NCI-H146 treated with DMSO at 0.1 percent for 48 hours (cell line): Measurements from ENCODE around the gene CALCOCO1.
"Not testable (repeated sequence)": the region's sequence is repeated elsewhere in the genome, so short reads cannot be mapped to it uniquely, and the experiment has no call there.

Experiments
- DNase-seq: peaks from one replicate; lab custom pipeline; 2025; ENCODE audit not compliant: unreplicated experiment; lab: John Stamatoyannopoulos, UW

CALCOCO1 gene, protein sequence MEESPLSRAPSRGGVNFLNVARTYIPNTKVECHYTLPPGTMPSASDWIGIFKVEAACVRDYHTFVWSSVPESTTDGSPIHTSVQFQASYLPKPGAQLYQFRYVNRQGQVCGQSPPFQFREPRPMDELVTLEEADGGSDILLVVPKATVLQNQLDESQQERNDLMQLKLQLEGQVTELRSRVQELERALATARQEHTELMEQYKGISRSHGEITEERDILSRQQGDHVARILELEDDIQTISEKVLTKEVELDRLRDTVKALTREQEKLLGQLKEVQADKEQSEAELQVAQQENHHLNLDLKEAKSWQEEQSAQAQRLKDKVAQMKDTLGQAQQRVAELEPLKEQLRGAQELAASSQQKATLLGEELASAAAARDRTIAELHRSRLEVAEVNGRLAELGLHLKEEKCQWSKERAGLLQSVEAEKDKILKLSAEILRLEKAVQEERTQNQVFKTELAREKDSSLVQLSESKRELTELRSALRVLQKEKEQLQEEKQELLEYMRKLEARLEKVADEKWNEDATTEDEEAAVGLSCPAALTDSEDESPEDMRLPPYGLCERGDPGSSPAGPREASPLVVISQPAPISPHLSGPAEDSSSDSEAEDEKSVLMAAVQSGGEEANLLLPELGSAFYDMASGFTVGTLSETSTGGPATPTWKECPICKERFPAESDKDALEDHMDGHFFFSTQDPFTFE

DNA sequence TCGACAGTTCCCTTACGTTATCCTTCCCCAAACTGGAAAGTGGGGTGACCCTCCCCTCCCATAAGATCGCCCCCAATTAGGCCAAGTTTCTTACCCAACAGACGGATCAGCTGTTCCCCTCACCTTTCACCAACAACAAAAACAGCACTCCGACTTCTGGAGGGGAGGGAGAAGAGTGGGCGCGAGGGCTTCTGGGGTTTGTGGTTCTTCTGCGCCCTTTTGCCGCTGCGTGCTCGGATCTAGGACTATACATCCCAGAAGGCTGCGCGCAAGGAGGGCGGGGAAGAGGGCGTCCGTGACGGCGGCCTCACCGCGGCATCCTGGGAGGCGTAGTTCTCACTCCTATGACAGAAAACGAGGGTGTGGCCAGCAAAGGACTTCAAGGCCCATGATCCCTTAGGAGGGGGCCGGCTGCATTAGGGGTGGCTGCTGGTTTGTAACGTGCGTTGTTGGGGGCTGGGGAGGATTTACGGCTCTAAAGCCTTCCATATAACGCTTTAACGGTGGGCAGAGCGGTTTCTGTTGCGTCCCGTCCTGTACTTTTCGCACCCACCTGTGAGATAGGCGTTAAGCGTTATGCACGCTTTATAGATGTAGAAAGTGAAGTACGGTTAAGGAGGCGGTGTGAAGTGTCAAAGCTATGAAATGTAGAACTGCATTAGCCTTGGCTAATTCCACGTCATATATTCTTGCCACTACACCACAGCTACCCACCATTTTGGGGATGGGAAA, at the start of gene CALCOCO1:
Gene CALCOCO1, minus strand, starts transcription at position 143 of the 732 bp plus-strand sequence. CDS start 2,210 bp downstream, outside the sequence.
- DNase-seq: peak; percentile 99

DNA sequence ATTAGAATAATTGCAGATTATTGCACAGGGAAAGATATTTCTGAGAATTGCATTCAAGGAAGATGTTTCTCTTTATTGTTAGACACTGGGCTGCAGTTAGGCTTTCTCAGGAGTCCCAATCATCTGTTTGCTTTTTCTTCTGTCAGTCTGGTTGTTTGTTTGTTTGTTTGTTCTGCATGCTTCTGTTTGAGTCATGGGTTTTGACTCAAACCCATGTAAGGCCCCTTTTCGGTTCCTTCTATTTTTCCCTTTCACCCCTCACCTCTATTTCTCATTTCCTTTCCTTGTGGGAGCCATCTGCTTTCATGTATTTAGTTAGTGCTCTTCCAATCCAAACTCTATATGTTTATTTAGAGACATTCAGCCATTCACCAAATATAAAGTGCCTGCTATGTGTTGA, 49.6 kb upstream of the CALCOCO1 start:
- DNase-seq: no peak

DNA sequence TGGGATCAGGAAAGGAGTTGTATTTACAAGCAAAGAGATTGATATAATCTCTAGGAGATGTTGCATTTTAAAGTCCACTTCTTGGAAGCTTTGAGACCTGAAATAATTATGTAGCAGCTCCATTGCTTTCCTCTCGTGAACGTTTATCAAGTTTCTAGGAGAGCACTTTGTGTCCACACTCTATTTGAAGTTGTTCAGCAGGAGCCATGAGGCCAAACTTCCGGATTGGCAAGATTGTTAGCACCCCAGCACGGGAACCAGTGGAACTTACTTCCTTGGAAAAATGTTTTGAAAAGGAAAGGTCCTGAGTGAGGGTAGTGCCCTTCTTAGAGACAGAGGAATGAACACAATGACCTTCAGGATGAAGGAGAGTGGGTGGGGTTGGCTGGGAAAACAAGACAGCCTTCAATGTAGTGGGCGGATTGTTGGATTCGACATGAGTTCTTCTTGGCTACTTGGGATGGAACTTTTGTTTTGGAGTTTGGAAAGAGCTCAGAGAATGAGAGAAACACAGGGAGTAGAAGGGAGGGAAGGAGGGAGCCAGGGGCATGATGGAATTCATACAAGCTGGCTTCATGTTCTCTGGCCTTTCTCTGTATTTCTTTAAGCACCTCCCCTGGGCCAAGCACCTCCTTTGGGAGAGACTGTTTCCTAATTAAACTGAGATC, 48.4 kb upstream of the CALCOCO1 start:
- no peak for DNase-seq

DNA sequence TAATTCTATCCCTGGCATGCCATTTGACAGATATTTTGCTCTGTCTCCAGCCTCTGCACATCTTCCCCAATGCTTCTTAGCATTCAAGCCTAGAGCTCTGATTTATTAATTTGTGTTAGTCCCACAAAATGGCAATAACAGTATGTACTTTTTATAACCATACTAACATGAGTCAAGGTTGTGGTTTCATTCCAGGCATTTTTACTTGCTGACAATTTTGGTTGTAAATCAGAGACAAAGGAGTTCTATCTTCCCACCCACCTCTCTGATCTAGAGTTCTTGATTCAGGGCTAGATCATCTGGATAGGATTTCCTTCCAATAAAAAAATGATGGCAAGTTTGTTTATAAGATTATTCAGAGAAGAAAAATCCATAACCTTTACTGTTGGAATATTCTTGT, 43.0 kb upstream of the CALCOCO1 start:
- DNase-seq: no peak

DNA sequence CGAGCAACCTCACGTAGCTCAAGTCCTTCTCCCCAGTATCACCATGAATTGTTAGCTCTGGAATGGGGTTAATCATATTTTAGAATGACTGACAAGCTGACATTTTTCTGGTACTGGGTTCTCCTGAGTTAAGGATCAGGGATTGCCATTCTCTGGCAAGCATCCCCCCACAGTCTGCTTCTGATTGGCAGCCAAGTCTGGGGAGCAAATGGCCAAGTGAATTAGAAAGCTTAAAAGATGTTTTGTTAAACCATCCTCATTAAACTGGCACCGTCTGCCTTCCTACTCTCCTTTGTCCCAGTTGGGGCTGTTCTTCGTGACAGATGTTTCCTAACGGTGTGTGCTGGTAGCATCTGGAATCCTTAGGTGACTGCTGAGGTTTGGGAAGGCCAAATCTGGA, 41.7 kb upstream of the CALCOCO1 start:
- DNase-seq: no peak

DNA sequence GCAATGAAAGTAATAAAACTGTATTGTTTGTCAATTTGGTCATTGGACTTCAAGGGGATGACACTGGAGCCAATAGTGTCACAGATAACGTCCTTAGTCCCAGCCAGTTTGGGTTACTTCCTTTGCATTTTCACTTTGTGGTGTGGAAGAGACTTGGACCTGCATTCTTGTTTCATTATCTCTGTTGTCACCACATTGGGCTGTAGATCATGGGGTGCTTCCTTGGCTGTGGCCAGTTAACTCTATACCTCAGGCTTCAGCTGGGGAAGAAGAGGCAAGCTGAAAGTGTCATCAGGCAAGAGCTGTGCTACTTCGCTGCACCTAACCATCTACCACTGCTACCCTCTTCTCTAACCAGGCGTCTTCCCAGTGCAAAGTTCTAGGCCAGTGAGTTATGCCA, 39.6 kb upstream of the CALCOCO1 start:
- no peak for DNase-seq

DNA sequence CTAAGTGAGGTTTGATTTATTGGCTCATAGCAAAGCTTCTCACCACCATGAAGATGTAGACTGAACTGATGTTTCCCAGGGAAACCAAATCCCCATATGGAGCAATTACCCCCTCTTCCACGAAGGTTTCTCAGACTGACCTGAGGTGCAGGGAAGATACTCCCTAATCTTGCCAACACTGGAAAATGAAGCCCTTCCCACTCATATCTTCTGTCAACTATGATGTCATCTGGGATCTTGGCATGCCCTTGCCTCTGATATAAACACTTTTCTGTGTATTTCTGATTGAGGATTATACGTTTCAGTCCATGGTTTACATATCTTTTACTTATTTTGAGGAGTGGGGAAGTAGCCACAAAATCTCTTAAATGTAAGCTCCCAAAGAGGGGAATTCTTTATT, 38.6 kb upstream of the CALCOCO1 start:
- no peak for DNase-seq

DNA sequence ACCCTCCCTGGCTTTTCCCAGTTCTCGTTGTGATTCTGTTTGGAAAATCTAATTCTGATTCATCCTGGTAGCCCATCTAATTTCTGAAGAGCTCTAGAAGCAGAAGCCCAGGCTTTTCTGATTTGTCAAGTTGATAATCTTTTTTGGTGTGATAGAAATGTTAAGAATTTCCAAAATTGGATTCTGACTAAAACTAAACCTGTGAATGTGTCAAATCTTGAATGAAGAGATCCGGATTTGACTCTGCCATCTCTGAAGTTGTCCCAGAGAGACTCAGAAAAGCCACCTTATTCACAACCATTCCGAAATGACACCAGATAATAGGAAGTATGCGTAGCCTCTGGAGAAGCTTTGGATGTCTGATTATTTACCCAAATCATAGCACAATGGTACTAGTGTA, 37.4 kb upstream of the CALCOCO1 start:
- DNase-seq: no peak

DNA sequence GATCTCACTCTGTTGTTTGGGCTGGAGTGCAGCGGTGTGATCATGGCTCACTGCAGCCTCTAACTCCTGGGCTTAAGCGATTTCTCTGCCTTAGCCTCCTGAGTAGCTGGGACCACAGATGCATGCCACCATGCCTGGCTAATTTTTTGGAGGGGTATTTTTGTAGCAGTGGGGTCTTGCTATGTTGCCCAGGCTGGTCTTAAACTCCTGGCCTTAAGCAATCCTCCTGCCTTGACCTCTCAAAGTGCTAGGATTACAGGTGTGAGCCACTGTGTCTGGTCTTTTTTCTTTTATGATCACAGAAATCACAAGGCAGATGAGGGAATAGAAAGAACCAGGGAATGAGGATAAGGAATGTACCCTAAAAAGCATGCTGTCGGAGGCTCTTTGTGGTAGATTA, 35.5 kb upstream of the CALCOCO1 start:
- not testable (repeated sequence) for DNase-seq

DNA sequence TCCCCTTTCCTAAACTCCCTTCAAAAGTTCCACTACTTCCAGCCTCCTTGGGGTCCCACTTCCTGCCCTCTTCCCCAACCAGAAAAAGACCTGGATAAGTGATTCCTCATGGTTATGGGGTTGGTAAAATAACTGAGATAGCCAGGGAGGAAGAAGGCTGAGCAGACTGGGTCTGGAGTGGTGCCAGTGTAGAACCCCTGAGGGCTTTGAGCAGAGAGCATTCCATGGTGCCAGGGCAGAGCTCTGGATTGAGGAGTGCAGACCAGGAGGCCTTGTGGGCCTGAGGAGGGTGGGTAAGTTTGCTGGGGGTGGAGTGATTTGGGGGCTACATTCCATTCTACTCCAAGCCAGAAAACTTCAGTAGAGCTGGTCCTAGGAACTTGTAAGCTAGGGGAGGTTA, 34.1 kb upstream of the CALCOCO1 start:
- no peak for DNase-seq

DNA sequence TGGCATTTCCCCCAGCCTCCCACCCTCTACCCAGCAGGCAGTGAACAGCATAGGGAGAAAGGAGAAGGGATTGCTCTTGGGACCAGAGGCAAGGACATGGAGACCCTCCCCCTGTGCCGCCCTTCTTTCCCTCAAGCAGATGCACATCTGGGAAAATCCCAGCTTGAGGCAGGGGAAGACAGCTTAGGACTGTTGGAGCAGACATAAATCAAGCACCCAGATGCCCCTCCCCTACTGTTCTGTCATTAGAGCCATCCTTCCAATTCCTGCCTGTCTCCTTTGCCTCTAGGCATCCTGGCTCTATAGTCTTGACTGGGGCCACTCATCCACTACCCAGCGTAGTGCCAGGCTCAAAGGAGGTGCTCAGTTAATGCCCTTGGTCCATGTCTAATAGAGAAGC, 32.0 kb upstream of the CALCOCO1 start:
- no peak for DNase-seq

DNA sequence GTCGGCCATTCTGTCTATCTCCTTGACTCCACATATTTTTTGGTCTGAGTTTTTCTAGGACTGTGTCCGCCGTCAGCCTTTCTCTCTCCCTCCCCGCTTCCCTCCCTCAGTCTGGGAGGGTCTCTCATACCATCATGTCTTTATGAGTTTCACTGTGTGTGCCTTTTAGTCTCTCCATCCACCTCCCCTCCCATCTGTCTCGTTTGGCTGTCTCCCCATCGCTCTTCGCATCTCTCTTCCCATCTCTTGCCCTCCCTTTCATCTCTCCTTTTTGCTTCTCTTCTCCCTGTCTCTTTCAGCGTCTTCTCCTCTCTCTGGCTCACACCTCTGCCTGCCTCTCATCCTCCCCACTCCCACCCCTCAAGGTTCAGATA, 31.5 kb upstream of the CALCOCO1 start:
- DNase-seq: no peak

DNA sequence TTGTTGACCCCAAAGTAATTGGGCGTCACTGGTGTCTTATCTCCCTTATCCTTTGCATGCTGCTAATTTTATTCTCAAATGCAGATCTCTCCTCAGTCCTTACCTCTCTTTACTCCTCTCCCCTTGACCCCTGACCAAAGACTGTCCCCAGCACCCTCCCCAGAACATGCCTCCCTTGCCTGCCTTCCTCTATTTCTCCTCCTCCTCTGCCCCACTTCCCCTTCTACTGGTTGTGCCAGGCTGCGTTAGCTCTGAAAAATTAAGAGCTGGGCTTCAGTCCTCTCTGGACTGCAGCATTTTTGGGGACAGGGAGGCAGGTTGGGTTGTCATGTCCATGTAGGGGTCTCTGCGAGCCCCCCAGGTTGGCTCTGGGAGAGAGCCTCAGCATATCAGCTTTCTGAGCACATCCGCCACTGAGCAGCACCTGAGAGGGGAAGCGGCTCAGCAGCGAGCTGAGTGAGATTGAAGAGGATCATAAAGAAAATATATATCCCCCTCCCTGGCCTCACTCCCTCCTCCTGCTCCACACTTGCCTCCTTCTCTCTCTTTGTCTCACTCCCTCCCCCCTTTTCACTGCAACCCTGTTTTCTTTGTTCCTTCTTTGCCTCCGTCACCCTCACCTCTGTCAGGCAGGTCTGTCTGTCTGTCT, 31.0 kb upstream of the CALCOCO1 start:
- no peak for DNase-seq

DNA sequence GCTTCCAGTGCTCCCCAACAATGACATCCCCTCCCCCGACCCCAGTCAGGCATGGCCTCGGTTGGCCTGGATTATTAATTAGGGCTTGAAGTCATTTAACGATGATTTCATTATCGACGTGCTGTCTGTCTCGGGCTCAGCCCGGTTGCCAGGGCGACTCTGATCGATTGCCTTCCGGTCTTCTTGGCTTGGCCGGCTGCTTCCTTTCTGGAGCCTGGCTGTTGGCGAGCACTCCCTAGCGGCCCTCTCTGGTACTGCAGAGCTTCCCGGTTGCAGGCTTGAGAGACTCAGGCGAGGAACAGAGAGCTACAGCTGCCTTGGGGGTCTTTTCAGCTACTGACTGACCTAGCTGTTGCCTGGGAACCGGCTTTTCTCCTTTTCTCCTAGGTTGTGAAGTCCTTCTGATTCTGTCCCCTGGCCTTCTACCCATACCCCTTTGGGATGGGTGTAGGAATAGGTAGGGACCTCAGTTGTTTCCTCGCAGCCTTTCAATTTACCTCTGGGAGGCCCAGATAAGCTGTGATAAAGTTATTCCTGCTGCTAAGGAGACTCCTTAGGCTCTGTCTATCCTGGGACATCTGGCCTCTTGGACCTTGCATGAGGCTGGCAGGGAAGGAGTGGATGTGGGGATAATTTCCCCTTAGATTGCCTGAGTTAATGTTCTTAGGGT, 30.0 kb upstream of the CALCOCO1 start:
- DNase-seq: peak; percentile 54

DNA sequence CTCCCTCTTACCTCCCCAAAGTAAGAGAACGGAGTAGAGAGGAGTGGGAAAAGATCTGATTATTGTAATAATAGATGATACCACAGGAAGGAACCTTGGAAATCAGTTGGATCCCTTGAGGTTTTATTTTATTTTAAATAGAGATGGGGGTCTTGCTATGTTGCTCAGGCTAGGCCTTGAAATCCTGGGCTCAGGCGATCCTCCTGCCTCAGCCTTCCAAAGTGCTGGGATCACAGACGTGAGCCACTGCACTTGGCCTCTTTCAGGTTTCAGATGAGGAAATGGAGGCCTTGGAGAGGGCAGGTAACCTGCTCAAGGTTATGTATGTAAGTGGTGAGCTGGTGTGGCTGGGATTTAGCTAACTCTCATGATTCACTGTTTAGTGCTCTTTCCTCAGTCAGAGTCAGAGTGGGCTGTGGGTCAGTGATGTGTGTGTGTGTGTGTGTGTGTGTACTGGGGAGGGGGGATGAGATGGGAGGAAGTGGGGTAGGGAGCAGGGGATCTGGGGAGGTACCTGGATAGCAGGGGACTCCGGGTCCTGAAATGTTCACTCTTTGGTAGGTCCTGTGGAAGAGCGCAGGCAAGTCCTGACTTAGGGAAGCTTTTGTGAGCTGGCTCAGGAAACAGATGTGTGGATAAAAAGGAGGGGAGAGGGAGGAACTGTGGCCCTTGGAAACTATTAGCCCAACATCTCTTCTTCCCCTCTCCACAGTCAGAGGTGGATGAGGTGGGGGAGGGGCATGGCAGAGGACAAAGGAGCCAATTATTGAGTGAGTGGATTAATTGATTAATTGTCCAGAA, 29.2 kb upstream of the CALCOCO1 start:
- no peak for DNase-seq

DNA sequence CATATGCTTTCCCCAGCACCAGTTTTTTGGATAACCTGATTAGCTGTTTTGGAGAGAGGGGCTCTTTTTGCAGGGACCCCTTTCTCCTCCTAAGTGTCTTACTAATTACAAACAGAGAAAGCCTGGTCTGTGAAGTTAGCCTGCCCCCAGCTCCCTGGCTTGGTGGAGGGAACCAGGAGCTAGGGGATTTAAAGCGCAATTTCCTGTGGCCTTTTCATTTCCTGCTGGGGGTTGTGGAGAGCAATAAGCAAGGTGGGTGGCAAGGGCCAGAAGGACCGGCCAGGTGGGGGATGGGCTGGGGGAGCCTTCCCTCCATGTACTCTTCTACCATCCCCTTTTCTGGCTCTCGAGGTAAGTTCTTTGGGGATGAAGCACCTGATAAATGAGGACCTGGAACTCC, 28.6 kb upstream of the CALCOCO1 start:
- no peak for DNase-seq

DNA sequence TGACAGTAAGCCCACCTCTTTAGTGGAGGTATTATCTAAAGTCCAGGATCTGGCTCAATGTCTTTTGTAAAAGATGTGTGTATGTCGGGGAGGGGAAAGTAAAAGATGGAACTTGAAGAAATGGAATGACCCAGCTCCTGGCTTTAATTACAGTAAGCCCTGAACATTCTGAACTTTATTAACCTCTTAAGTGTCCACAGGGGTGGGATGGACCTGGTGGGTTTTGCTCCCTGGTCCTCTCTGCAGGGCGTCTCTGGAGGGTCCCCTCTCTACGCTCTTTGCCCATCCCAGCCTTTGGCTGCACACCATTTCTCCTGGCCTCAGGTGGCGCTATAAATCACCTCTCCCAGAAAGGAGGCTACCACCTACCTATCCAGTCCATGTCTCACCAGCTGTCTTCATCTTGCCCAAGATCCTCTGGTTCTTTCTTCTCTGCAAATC, 28.2 kb upstream of the CALCOCO1 start:
- DNase-seq: no peak

DNA sequence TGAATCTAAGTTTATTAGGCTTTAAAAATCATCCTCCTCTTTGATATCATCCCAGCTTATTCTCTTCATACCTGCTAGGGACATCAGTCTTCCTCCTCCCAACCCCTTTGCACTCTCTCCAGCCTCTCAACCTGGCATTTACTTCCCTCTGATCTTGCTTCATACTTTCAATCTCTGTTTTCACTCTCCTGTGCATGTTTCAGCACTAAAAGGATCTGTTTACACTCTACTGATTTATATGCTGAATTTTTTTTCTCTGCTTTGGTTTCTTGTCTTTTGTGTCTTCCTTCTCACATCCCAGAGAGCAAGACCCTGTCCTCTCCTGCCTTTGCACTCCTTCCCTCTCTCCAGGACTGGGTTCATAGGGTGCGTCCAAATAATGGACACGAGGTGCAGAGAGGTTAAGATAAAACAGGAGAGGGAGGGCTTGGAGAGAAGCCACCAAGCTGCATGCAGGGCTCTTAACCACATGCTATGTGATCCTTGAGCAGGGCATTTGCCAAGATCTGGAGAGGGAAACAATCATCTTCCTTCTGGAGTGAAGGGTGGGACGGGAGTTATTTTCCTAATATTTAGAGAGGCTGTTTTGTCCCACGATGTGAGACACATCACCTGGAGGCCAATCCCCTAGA, 27.5 kb upstream of the CALCOCO1 start:
- DNase-seq: no peak

DNA sequence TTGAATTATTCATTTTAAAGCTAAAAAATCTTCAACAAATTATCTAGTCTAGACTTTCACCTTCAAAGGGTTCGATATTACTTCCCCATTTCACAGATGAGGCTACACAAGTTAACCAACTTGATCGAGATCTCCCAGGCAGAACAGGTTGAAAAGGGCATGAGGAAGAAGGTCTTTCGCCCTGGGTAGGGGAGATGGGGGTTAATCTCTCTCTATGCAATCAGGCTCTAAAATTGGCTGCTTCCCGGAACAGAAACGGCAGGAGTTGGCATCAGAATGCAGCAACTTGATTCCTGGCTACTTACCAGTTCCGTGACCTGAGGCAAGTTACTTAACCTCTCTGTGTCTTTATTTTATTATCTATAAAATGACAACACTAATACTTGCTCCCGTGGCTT, 26.9 kb upstream of the CALCOCO1 start:
- DNase-seq: no peak
